Measurements from ENCODE around the gene CSNK2A1. TPM values are rescaled to one million over a fixed set of nuclear protein-coding genes. Genes with fewer than 3 reads are reported as not detected.

The CSNK2A1 gene
- total RNA-seq, 1 experiment from 2014 or later: 205 TPM

DNA sequence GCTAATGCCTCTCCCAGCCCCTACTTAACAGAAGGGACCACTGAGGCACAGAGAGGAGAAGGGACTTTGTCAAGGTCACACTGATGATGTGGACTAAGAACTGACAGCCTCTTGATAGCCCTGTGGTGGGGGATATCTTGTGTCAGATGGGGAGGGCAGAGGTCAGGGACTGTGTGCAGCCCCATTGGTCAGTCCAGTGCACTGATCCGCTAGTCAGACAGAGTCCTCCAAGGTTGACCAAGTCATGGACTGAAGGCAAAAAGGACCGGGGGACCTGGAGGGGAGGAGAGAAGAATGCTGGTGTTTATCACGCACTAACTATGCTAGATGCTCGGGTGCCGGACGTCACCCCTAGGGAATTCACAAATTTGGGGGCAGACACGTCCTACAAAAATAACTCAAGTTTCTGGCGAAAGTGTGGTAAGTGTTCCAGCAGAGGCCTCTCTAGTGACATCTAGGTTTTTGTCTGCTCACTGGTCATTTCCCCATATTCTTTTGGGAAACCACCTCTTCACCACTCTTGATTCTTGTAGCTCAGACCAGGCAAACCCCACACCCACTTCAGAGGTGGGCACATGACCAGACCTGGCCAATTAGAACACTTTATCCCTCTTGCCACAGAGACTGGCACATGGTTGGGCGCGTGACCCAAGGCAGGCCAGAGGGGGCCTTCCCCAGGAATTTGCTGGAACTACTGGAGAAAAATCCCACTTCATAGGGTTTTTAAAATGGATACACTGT lies 45.5 kb upstream of the CSNK2A1 start:
- Mint-ChIP-seq H3K27me3 (ENCODE audit: insufficient read depth, unreplicated experiment) (peaks cover 20% of the 10 kb centered on the region), H3K27ac (ENCODE audit: unreplicated experiment) (no peak overlapping the region), H3K9me3 (ENCODE audit: unreplicated experiment) (peaks cover 10% of the 10 kb centered on the region), H3K4me1 (ENCODE audit: low read depth, unreplicated experiment) (no peaks in the 10 kb centered on the region), H3K36me3 (ENCODE audit: insufficient read depth, unreplicated experiment) (no peaks in the 10 kb centered on the region), H3K4me3 (ENCODE audit: unreplicated experiment) (no peak overlapping the region)
- Histone ChIP-seq H3K27me3 (replicated peaks; ENCODE audit: control insufficient read depth, insufficient read depth, low read length) (no peaks in the 10 kb centered on the region), H3K36me3 (ENCODE audit: control insufficient read depth, insufficient read depth, low read length) (no peaks in the 10 kb centered on the region), H3K9me3 (no peaks in the 10 kb centered on the region), H3K4me3 (ENCODE audit: low read depth, low read length) (no peak overlapping the region), H3K4me1 (no peaks in the 10 kb centered on the region)
- no TSS peak for BruUV-seq (replicated peaks)
- peak in 1 of 2 experiments; percentile 10 for DNase-seq
- ChIA-PET CTCF (interaction anchor here (1.0 to 1.4 kb wide), 2 partner anchors 27 to 56 kb away, joined by 3 to 7 read pairs; no protein-coding TSS in a partner anchor), POLR2A (no interaction called here)
- intact Hi-C loops (cut with micrococcal nuclease; ENCODE audit: unreplicated experiment): no loop called here
- TF ChIP-seq, protein P1, sequence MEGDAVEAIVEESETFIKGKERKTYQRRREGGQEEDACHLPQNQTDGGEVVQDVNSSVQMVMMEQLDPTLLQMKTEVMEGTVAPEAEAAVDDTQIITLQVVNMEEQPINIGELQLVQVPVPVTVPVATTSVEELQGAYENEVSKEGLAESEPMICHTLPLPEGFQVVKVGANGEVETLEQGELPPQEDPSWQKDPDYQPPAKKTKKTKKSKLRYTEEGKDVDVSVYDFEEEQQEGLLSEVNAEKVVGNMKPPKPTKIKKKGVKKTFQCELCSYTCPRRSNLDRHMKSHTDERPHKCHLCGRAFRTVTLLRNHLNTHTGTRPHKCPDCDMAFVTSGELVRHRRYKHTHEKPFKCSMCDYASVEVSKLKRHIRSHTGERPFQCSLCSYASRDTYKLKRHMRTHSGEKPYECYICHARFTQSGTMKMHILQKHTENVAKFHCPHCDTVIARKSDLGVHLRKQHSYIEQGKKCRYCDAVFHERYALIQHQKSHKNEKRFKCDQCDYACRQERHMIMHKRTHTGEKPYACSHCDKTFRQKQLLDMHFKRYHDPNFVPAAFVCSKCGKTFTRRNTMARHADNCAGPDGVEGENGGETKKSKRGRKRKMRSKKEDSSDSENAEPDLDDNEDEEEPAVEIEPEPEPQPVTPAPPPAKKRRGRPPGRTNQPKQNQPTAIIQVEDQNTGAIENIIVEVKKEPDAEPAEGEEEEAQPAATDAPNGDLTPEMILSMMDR (IDR thresholded peaks at IDR 0.05; ENCODE audit: insufficient read depth in 1 of 2, low read depth in 1 of 2, low read length in 1 of 2, severe bottlenecking in 1 of 2, unreplicated experiment in 1 of 2): no peak

DNA sequence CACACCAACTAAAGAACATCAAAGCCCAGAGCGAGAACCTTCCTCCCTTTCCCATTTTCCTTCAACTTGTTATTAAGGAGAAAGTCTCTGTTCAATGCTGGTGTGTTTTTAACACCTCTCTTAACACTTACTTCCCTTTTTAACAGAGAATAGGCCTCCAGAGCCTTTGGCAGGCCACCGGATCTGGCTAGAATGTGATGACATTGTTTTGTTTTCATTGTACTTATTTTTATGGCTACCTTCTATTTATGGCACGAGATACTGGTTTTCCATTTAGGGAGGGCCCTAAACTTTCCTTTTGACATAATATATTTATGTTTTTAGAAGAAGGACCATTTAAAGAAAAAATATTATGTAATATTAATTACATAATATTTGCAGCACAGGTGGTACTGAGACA lies 44.9 kb upstream of the CSNK2A1 start:
- Histone ChIP-seq H3K4me3 (ENCODE audit: low read depth, low read length) (no peak overlapping the region), H3K27me3 (replicated peaks; ENCODE audit: control insufficient read depth, insufficient read depth, low read length) (no peaks in the 10 kb centered on the region), H3K4me1 (no peaks in the 10 kb centered on the region), H3K9me3 (no peaks in the 10 kb centered on the region), H3K36me3 (ENCODE audit: control insufficient read depth, insufficient read depth, low read length) (no peaks in the 10 kb centered on the region)
- Mint-ChIP-seq H3K9me3 (ENCODE audit: unreplicated experiment) (peaks cover 10% of the 10 kb centered on the region), H3K4me3 (ENCODE audit: unreplicated experiment) (no peak overlapping the region), H3K4me1 (ENCODE audit: low read depth, unreplicated experiment) (no peaks in the 10 kb centered on the region), H3K27me3 (ENCODE audit: insufficient read depth, unreplicated experiment) (peaks cover 20% of the 10 kb centered on the region), H3K27ac (ENCODE audit: unreplicated experiment) (no peak overlapping the region), H3K36me3 (ENCODE audit: insufficient read depth, unreplicated experiment) (no peaks in the 10 kb centered on the region)
- TF ChIP-seq, protein P1 (IDR thresholded peaks at IDR 0.05; ENCODE audit: insufficient read depth in 1 of 2, low read depth in 1 of 2, low read length in 1 of 2, severe bottlenecking in 1 of 2, unreplicated experiment in 1 of 2): no peak
- intact Hi-C loops (cut with micrococcal nuclease; ENCODE audit: unreplicated experiment): no loop called here
- ChIA-PET CTCF (no interaction called here), POLR2A (no interaction called here)
- DNase-seq: no peak
- BruUV-seq (replicated peaks): no TSS peak

DNA sequence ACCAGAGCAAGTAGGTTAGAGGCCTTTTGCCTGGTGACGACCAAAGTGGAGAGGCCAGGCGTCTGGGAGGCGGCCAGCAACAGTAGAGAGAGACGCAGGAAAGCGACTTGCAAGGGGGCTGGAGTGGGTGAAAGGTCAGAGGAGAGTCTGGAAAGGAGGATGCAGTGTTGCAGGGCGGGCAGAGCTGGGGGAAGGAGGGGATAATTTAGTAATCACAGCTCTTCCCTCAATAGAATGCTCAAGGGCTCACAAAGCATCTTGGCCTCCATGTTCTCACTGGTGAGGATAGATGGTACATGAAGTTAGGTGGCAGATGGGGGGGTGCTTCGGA lies 41.3 kb upstream of the CSNK2A1 start:
- peaks cover 10% of the 10 kb centered on the region for H3K9me3 Mint-ChIP-seq (ENCODE audit: unreplicated experiment)
- peaks cover 5% of the 10 kb centered on the region for H3K27me3 Mint-ChIP-seq (ENCODE audit: insufficient read depth, unreplicated experiment)
- peak in 1 of 2 experiments; percentile 23 for DNase-seq
- H3K4me3 ChIP-seq (ENCODE audit: low read depth, low read length): no peak overlapping the region
- no peaks in the 10 kb centered on the region for H3K4me1 ChIP-seq
- peaks cover 5% of the 10 kb centered on the region for H3K4me1 Mint-ChIP-seq (ENCODE audit: low read depth, unreplicated experiment)
- H3K27ac Mint-ChIP-seq (ENCODE audit: unreplicated experiment): no peak overlapping the region
- no peak overlapping the region for H3K4me3 Mint-ChIP-seq (ENCODE audit: unreplicated experiment)
- no peaks in the 10 kb centered on the region for H3K9me3 ChIP-seq
- no peaks in the 10 kb centered on the region for H3K27me3 ChIP-seq (replicated peaks; ENCODE audit: control insufficient read depth, insufficient read depth, low read length)
- no peaks in the 10 kb centered on the region for H3K36me3 Mint-ChIP-seq (ENCODE audit: insufficient read depth, unreplicated experiment)
- BruUV-seq (replicated peaks): no TSS peak
- ChIA-PET POLR2A (no interaction called here), CTCF (no interaction called here)
- TF ChIP-seq, protein P1 (IDR thresholded peaks at IDR 0.05; ENCODE audit: insufficient read depth in 1 of 2, low read depth in 1 of 2, low read length in 1 of 2, severe bottlenecking in 1 of 2, unreplicated experiment in 1 of 2): no peak
- intact Hi-C loops (cut with micrococcal nuclease; ENCODE audit: unreplicated experiment): no loop called here
- H3K36me3 ChIP-seq (ENCODE audit: control insufficient read depth, insufficient read depth, low read length): no peaks in the 10 kb centered on the region
